MM.1S (cell line): ENCODE data around the gene UTS2.

Experiments used
- DNase-seq: peaks from one replicate; pipeline ENCODE4 v3.0.0-alpha.2; 2015
- H2AFZ ChIP-seq: fragments of 300-600 bp; sonication (generic); 2 replicates; pipeline ENCODE4 v1.6.0; 2016; ENCODE audit warnings: antibody characterized with exemption, low read length
- H3F3A ChIP-seq: fragments of 300-600 bp; sonication (generic); 2 replicates; pipeline ENCODE4 v1.6.1; 2016; ENCODE audit warnings: mild to moderate bottlenecking, antibody characterized with exemption, low read length, moderate library complexity, mixed read lengths; ENCODE audit not compliant: insufficient read depth
- H3K27ac ChIP-seq: fragments of 300-600 bp; sonication (generic); 2 replicates; pipeline ENCODE4 v1.5.1; 2016; ENCODE audit warnings: mild to moderate bottlenecking, low read length
- H3K27me3 ChIP-seq: fragments of 300-600 bp; sonication (generic); replicated peaks from 2 replicates; pipeline ENCODE4 v1.6.0; 2016; ENCODE audit warnings: low read length; ENCODE audit not compliant: insufficient read depth
- H3K36me3 ChIP-seq: fragments of 300-600 bp; sonication (generic); replicated peaks from 2 replicates; pipeline ENCODE4 v1.6.1; 2016; ENCODE audit warnings: mild to moderate bottlenecking, low read length, mixed read lengths; ENCODE audit not compliant: insufficient read depth
- H3K4me1 ChIP-seq: fragments of 300-600 bp; sonication (generic); 2 replicates; pipeline ENCODE4 v1.6.1; 2016; ENCODE audit warnings: low read length, mixed read lengths
- H3K4me2 ChIP-seq: fragments of 300-600 bp; sonication (generic); 2 replicates; pipeline ENCODE4 v1.6.0; 2016; ENCODE audit warnings: low read depth, low read length
- H3K4me3 ChIP-seq: fragments of 300-600 bp; sonication (generic); 2 replicates; pipeline ENCODE4 v1.5.1; 2016; ENCODE audit warnings: low read length, mixed read lengths
- H3K79me2 ChIP-seq: fragments of 300-600 bp; sonication (generic); 2 replicates; pipeline ENCODE4 v1.6.1; 2016; ENCODE audit warnings: mixed run types, low read length, mixed read lengths
- H3K9ac ChIP-seq: fragments of 300-600 bp; sonication (generic); 2 replicates; pipeline ENCODE4 v1.6.1; 2016; ENCODE audit warnings: low read length, mixed read lengths
- H3K9me2 ChIP-seq: fragments of 300-600 bp; sonication (generic); replicated peaks from 2 replicates; pipeline ENCODE4 v1.6.1; 2016; ENCODE audit warnings: mild to moderate bottlenecking, low read length, mixed read lengths; ENCODE audit not compliant: insufficient read depth
- H3K9me3 ChIP-seq: fragments of 300-600 bp; sonication (generic); replicated peaks from 2 replicates; pipeline ENCODE4 v1.6.1; 2016; ENCODE audit warnings: mild to moderate bottlenecking, low read length, mixed read lengths; ENCODE audit not compliant: insufficient read depth
- H4K20me1 ChIP-seq: fragments of 300-600 bp; sonication (generic); 2 replicates; pipeline ENCODE4 v1.6.1; 2016; ENCODE audit warnings: mild to moderate bottlenecking, low read length, moderate library complexity, mixed read lengths; ENCODE audit not compliant: insufficient read depth
- CTCF ChIP-seq: fragments of 300-600 bp; sonication (generic); IDR thresholded peaks from 2 replicates; pipeline ENCODE4 v1.5.1; 2016; ENCODE audit warnings: antibody characterized with exemption, low read length, mixed read lengths
- EZH2 ChIP-seq: fragments of 300-600 bp; sonication (generic); optimal IDR thresholded peaks from 2 replicates; pipeline ENCODE3; 2017; ENCODE audit warnings: low read depth, mild to moderate bottlenecking, antibody characterized with exemption, low read length, mixed read lengths
- EZH2phosphoT487 ChIP-seq: fragments of 300-600 bp; sonication (generic); IDR thresholded peaks from 2 replicates; pipeline ENCODE4 v1.6.1; 2018; ENCODE audit warnings: antibody characterized with exemption, low read length

UTS2 gene

GRCh38 chr1:7808253-7808844, 44.5 kb downstream of the UTS2 start:
- H4K20me1 ChIP-seq, result no peaks in the 10 kb centered on the region
- H3K9me3 ChIP-seq, result no peaks in the 10 kb centered on the region
- no peak overlapping the region for H3K27ac ChIP-seq
- peak; percentile 64 for TF ChIP-seq CTCF
- no peak for TF ChIP-seq EZH2phosphoT487
- TF ChIP-seq EZH2, result no peak
- H3K36me3 ChIP-seq, result no peaks in the 10 kb centered on the region
- H3K4me3 ChIP-seq, result no peak overlapping the region
- no peaks in the 10 kb centered on the region for H3K9me2 ChIP-seq
- no peak overlapping the region for H2AFZ ChIP-seq
- no peak overlapping the region for H3K9ac ChIP-seq
- peak; percentile 59 for DNase-seq
- H3K79me2 ChIP-seq, result no peaks in the 10 kb centered on the region
- H3K4me1 ChIP-seq, result no peaks in the 10 kb centered on the region
- H3F3A ChIP-seq, result no peaks in the 10 kb centered on the region
- 0 out of 2 replicates have a peak, but pooled peaks cover 3% of the 10 kb centered on the region for H3K27me3 ChIP-seq
- H3K4me2 ChIP-seq, result no peak overlapping the region

- H3K9ac ChIP-seq, result no peak overlapping the region
- H3K27me3 ChIP-seq, result 0 out of 2 replicates have a peak, but pooled peaks cover 3% of the 10 kb centered on the region
- H3K27ac ChIP-seq, result no peak overlapping the region
- H3K36me3 ChIP-seq, result no peaks in the 10 kb centered on the region
- no peaks in the 10 kb centered on the region for H3F3A ChIP-seq
- H3K9me2 ChIP-seq, result no peaks in the 10 kb centered on the region
- H3K9me3 ChIP-seq, result no peaks in the 10 kb centered on the region
- no peaks in the 10 kb centered on the region for H3K79me2 ChIP-seq
- H3K4me1 ChIP-seq, result no peaks in the 10 kb centered on the region
- no peaks in the 10 kb centered on the region for H4K20me1 ChIP-seq
- TF ChIP-seq EZH2 (no peak), CTCF (no peak), EZH2phosphoT487 (no peak)
- no peak overlapping the region for H2AFZ ChIP-seq
- DNase-seq, result no peak
- H3K4me2 ChIP-seq, result no peak overlapping the region
- no peak overlapping the region for H3K4me3 ChIP-seq
Measured at GRCh38 chr1:7805460-7805859, 47.4 kb downstream of the UTS2 start.
